GM19240 (cell line): ENCODE results near the gene C20orf144.
A peak's percentile ranks its signal among the peaks of the same experiment; 100 is the strongest.

Experiments
- DNase-seq: peaks from one replicate; pipeline ENCODE4 v3.0.0; 2011; ENCODE audit warnings: low spot score; ENCODE audit not compliant: insufficient read length

Gene C20orf144

DNA sequence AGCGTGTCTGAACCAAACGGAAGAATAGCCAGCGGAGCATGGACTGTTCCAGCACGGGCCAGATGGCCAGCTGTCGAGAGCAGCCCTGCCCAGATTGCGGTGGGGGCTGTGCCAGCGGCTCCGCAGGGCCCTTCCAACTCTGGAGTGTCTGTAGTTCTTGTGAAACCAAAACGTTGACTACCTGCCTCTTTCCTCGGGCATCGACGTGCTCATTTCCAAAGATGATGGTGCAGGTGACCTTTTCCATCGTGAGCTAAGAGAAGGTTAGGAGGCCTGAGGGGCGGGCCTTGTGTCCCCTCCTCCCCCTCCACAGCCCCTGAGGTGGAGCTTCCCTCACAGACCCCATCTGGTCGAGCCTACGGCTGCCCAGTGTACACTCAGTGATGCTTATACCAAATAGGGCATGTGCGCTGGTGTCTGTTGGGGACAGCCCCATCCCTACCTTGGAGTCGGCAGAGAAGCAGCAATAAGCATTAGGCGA lies 12.9 kb upstream of the C20orf144 start:
- no peak for DNase-seq

DNA sequence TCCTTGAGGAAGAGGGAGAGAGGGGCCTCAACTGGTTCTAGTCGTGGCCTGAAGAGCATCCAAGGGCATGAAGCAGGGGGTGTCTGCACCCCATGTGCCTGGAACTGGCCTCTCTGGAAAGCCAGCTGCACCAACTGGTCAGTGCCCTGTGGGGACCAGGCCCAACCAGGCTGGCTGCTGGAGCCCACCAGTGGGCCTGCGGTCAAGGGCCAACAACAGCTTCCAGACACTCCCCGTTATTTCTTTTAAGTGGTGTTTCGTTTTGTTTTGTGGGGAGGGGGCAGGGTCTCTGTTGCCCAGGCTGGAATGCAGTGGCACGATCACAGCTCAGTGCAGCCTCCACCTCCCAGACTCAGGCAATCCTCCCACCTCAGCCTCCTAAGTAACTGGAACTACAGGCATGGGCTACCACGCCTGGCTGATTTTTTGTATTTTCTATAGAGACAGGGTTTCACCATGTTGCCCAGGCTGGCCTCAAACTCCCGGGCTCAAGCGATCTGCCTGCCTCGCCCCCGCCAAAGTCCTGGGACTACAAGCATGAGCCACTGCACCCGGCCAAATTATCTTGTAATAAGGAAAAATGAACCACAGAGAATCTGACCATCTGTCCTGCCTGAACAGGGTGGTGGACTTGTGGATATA lies 11.9 kb upstream of the C20orf144 start:
- DNase-seq, result no peak

DNA sequence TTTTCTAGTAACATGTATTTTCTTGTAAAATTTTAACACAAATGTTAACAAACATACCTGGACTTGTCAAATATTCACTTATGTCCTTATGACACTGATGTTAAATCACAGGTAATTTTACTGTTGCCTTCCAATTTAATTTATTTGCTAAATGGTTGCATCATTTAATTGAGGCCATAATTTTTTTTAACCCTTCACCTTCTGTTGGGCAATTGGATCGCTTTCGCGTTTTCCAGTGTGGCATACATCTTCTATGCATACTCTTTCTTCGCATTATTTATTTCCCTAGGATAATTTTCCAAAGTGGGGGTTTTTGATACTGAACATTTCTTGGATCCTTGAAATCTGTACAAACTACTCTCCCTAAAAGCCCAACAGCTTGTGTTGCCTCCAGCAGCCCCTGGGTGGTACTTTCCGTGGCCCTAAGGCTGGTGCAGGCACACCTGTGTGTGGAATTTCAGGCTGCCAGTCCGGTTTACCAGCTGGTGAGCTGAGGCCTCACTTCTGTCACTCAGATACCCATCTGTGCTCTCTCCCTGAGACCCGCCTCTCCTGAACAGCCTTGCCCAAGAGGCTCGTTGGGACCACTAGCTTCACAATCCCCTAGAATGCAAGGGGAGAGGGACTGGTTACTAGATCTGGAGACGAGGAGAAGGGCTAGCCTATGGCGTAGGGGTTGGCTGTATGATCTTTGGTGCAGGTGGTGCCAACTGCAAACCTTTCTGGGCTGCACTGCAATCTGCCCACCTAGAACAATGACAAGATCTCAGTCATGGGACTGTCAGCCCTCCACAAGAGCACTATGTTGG lies 11.2 kb upstream of the C20orf144 start:
- no peak for DNase-seq

DNA sequence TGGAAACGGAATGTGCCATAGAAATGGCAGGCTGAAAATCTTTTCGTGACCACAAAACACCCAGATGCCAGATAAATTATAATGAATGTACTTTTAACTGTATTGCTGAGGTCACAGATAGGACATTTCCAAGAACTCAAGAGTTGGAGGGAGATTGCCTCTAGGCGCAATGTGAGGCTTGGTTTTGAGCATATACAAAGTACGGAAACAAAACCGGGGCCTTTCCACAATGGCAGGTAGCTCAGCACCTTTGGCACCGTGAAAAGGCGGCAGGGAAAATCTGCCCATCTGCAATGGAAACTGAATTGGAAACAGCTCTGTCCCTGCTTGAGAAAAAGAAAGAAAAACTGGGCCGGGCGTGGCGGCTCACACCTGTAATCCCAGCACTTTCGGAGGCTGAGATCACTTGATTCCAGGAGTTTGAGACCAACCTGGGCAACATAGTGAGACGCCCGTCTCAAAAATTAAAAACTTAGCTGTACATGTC lies 10.5 kb upstream of the C20orf144 start:
- no peak for DNase-seq

DNA sequence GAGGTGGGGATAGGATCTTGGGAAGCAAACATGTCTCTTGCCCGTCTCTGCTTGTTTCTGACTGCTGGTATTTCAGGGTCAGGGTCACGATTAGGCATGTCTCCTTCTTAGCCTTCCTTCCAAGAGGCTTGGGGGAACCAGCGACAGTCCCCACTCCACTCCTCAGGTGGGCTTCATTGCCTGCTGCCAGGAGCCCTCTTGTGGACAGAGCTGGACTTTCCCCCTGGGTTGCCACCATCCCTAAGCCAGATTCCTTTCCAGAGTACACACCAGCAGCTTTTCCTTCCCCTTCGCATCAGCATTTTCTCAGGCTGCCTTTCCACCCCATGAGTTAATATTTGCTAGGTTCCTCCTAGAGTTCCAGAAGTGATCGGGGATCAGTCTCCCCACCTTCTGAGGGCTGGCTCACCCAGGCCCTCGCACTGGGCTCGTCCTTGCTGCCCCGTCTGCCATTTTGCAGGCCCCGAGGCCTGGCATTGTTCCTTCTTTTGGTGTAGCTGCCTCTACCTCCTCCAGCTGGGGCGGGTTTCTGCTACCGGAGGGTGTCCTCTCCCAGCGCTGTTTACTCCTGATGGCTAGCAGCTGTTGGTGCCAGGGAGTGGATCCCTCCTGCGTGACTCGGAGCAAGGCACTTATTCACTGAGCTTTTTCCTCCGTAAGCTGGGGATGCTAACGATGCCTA lies 8.8 kb upstream of the C20orf144 start:
- DNase-seq, result no peak

DNA sequence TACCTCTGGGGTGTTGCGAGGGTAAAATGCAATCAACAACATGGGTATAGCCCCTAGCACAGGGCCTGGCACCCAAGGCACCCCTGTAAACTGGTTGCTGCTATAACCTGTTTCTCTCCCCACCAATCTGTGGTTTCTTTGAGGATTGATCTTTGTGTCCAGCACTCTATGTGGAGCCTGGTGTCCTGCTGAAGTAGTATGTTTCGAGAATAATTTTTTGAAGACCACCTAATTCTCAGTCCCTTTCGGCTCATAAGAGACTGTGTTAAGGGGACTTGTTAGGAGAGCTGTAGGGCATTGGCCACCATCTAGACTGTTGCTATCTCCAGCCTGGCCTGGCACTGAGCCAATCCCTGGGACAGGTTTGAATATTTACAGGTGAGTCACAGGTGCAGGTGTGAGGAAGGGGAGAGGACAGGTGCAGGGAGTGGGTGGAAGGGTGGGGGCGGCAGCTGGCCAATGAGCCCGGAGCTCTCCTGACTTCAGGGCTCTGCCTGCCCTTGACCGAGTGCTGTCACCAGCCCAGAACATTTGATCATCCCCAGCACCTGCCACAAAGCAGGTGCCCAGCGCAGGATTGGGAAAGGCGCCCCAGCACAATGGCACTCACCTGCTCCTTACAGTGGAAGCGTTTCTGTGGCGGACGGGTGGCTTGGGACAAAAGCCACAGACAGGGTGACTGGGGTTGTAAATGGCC lies 8.1 kb upstream of the C20orf144 start:
- DNase-seq, result no peak

DNA sequence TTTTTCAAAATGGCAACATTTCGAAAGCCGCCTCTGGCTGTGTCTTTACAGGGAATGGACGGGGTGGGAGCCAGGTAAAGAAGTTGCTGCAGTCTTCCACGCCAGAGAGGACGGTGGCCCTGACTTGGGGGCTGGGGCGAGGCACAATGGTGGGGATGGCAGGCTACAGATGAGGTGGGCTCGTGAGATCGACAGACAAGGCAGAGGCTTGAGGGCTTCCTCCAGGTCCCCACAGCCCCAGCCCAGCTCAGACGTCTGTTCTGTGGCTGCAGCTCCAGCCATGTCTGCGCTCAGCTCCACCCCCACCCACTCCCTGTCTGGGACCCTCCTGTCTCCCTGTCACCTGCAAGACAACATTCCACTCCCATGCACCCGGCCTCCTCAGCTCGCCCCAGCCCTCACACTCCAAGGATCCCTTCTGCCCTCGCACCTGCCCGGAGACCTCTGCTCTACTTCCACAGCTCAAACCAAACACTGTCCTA lies 7.4 kb upstream of the C20orf144 start:
- DNase-seq, result no peak

DNA sequence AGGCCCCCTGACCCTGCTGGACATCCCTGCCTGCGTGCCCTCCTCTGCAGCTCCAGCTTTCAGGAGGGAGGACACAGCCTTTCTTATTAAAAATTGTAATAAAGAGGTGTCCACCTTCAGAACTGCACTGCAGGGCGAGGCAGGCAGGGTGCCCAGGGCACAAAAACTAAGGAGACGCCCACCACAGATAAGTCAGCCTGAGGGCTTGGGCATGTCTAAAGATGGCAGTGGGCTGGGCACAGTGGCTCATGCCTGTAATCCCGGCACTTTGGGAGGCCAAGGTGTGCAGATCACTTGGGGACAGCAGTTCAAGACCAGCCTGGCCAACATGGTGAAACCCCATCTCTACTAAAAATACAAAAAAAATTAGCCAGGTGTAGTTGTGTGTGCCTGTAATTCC lies 7.0 kb upstream of the C20orf144 start:
- DNase-seq, result no peak

DNA sequence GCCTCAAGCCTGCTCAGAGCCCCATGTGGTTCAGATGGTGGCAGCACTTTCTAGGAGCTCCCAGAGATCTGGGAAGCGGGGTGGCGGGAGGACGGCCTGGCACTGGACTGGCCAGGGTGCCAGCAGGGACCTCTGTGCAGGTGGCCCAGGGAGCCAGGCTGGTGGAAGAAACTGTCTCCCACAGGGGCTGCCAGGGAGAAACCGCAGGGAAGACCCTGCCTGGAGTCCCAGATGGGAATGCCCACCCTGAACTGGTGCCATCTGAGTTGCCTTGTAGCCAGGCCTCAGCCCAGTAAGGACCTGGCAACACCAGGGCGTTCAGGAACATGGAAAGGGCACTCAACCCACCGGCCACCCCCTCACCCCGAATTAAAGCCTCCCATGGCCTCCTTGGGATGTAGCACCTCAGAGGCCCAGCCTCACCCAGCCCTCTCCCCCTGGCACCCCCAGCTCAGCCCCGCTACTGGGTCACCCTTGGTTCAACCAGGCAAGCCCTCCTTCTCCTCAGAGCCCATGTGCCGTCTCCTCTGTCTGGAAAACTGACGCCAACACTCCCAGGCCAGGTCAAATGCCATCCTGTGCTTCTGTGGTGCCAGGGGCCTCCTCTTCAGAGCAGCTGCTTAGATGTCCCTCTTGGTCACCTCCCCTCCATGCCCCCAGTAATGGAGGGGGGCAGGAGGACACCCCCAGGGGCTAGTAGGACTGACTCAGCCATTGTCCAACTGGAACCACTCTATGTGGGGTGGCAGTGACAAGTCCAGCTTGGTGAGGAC lies 5.9 kb upstream of the C20orf144 start:
- DNase-seq, result no peak

DNA sequence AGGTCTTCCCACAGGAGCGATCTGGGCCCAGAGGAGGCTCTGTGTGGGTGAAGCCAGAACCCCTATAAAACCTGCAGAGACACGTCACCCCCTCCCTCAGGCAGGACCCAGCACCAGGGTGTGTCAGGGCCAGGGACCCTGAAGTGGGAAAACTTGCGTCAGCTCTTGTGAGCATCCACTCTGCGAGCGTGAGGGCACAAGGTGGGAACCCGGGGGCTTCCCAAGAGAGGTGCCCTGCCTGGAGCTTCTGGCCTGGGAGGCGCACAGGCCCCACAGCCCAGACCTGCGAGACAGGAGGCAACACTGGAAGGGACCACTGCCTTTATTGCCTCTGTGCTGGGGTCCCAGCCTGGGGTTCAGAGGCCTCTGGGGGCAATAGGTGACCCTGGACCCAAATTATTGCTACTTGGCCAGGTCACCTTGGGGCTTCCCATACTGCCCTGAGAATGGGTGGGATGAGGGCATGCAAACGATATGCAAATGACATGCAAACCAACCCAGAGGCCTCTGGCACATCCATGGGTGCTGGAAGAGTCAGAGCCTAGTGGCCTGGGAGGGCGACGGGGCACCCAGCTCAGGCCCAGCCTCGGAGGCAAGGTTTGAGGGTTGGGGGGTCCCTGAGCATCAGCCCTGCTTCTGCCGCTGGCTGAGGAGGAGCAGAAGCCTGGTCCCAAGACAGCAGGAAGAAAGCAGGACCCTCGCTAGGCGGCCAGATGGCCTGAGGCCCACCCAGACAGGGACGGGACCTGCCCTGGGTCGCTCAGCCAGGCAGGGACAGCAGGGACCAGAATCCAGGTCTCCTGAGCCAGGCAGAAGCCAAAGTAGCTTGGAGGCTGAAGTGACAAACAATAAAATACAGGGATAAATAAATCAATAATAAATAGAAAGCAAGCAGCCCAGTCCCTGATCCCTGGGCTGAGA lies 5.1 kb upstream of the C20orf144 start:
- DNase-seq, result no peak

DNA sequence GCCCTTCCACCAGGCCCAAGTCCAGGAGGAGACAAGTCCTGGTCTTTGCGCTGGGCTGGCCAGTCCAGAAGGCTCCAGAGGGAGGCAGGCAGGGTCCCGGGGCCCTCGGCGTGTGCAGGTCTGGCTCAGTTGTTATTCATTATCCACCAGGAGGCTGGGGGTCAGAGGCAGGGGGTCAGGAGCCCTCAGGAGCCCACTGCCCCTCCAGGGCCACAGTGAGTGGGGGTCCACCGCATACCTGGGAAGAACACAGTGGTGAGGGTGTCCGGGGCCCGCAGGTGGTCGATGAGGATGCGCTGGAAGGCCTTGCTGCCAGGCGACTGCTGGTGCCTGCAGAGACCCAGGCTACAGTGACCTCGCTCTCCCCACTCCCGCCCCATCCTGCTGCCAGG lies 4.4 kb upstream of the C20orf144 start:
- DNase-seq, result no peak

DNA sequence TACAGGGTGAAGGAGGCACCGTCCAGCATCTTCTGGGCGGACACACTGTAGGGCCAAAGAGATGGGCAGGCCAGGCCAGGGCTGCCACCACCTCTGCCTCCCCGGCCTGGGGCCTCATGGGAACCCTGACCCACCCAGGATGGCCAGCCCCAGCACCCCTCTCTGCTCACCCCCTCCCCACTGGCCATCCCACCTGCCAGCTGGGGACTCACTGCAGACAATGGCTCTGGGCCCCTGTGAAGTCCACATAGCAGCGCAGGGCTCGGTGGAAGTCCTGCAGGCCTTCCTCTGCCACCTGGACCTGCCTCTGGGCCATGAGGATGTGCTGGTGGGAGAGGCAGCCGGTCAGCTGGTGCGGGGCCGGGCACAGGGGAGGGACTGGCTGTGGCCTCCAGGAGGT lies 3.6 kb upstream of the C20orf144 start:
- no peak for DNase-seq

DNA sequence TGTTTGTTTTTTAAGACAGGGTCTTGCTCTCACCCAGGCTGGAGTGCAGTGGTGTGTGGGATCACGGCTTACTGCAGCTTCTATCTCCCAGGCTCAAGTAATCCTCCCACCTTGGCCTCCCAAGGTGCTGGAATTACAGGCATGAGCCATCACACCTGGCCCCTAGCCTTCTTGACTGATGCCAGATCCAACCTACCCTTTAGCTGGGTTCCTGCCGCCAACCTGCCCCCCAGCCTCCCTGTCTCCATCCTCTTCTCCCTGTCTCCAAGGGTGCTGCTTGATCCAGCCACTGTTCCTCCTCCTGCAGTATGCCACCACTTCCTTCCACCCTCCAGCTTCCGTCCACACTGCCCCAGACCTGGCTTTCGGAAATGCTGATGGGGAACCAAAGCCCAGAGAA lies 3.2 kb upstream of the C20orf144 start:
- DNase-seq, result no peak

DNA sequence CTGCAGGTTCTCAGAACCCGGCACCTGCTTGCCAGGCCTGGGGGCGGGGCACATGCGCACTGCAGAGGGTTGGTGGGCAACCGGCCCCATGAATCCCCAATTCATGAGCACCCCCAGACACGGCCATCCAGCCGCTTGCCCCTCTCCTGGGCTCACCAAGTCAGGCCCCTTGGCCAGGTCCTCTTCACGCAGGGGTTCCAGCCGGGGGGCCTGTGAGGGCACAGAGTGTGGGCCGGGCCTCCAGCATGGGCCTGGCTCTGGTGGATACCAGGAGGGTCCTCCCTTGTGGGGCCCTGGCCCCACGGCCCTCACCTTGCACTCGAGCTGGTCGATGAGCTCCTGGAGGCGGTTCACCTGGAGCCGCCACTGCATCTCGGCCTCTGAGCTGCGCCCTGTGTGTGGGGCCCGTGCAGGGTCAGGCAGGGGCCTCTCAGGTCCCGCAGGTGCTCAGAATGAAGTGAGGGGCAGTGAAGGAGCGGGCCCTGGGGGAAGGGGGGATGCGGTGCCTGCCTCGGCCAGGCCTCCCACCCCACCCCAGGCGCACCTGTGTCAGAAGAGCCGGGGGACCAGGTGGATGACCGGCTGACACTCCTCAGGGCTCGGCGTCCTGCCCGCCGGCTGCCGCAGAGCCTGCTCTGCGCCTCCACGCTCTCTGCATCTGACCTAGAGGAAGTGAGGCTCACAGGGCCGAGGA lies 2.6 kb upstream of the C20orf144 start:
- no peak for DNase-seq

DNA sequence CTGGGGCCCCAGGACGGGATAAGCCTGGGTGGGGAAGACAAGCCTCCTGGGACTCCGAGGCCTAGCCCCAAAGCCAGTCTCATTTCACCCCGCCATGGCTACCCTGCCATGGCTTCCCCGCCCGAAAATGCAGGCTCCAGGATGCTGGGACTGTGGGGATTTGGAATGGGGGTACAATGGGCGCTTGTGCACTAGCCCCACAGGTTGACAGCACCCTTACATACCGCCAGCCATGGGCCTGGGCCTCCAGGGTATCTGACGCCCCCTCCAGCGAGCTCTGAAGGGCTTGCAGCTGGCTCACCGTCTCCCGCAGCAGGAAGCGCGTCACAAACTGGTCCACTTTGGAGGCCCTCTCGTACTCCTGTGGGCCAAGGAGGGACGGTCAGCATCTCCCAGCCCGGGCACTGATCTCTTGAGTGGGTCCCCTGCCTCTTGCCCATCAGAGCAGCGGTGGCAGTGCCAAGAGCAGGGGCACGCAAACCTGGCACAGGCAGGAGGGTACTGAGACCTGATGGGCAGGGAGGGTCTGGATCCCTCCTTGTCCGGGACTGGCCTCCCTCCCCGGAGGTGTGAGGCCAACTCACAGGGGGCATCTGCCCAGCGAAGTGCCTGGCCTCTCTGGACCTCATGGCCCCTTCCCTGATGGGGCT lies 2.0 kb upstream of the C20orf144 start:
- DNase-seq, result no peak

DNA sequence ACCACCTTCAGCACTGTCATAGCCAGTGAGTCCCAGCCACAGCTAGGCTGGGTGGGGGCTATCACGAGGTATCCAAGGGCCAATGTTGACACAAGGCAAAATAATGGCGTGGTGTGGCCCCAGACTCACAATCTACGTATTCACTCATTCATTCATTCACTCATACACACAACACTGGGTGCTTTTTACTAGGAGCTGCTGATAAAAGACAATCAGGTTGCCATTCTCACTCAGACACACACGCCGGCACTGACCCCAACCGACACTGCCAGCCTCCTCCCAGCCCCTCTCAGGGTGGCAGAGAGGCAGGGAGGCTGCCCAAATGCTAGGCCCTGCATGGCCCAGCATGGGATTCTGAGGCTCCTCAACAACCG lies 1.5 kb upstream of the C20orf144 start:
- no peak for DNase-seq

DNA sequence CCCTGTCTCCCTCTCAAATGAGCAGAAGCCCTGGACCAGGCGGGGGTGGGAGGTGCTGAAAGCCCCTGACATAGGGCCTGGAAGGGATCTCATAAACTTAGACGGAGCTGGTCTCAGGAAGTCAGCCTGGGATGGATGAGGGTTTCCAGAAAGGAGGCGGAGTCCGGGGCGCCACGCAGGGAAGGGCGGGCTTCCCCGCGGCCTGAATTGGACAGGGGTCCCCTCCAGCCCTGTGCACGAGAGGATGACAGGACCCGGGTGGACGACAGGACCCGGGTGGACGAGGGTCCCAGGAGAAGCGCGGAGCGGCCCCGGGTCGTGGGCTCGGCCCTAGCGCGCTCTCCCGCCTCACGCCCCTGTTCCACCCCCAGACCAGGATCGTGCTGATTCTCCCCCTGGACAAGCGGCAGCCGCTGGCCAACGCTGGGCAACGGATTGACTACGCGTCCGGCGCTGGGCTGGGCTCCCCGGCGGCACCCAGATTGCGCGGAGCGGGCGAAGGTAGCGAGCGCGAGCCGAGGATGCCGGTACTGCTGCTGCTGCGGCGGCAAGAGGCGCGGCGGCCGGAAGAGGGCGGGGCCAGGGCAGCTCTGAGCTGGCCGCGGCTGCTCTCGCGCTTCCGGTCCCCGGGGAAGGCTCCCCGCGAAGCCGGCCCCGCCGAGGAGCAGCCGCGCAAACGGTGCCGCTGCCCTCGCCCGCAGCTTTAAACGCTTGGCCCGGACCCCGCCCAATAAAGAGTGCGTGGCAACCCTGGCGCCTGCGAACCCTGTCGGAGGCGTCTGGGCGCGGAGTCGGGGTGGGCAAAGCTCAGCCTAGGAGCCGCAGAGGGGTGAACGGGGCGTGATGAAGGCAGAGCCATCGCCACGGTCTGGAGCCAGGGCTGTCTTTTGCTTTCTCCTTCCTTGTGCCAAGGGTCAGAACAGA lies 1.3 kb downstream of the C20orf144 start:
- DNase-seq, result peak; percentile 80
